Stimulated activated CD4-positive, alpha-beta T cell treated with anti-CD3 and anti-CD28 coated beads, Interleukin-15, amount 100 ng/mL, for 24 hours (primary cell): ENCODE results near the gene RRAS2.
"Not testable (repeated sequence)": the region's sequence is repeated elsewhere in the genome, so short reads cannot be mapped to it uniquely, and the experiment has no call there.

Experiments
- DNase-seq: peaks from one replicate; pipeline ENCODE4 v3.0.0-alpha.2; 2020

RRAS2 gene

DNA sequence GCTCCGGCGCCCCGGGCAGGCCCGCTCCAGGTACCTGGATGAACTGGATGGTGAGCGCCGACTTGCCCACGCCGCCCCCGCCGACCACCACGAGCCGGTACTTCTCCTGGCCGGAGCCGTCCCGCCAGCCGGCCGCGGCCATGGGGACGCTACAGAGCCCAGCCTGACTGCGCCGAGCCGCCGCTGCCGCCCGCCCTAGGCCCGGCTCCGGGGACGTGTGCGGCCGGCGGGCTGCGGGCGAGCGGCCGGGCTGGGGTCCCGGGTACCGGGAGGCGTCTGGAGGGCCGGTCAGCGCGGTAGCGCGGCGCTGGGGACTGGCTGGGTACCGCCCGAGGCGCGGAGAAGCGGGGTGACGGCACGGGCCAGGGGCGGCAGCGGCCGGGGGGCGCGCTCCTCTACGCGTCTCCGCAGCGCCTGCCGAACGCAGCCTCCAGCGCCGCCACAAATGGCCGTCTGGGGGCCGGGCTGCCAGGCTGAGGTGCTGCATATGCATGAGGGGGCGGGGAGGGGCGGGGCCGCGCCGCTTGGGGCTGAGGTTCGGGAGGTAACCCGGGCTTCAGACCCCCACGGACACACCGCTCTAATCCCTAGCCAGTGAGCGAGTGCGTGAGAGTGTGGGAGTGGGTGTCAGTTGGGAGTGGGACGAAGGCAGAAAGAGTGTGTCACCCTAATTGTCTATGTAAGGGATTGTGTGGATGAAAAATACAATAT lies at the start of gene RRAS2:
TSS of gene RRAS2 (minus strand) at position 455 of the 711 bp plus-strand sequence. CDS start at position 142, 313 bp downstream.
- peak; percentile 84 for DNase-seq

- DNase-seq: no peak
These were observed 49.6 kb upstream of the RRAS2 start for GRCh38 chr11:14408612-14409011.

DNA sequence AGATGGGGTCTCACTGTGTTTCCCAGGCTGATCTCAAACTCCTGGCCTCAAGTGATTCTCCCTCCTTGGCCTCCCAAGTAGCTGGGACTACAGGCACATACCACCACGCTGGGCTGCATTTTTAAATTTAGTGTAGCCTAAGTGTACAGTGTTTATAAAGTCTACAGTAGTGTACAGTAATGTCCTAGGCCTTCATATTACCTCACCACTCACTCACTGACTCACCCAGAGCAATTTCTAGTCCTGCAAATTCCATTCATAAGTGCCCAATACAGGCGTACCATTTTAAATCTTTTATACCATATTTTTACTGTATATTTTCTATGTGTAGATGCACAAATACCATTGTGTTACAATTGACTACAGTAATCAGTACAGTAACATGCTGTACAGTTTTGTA lies 47.1 kb upstream of the RRAS2 start:
- not testable (repeated sequence) for DNase-seq

DNA sequence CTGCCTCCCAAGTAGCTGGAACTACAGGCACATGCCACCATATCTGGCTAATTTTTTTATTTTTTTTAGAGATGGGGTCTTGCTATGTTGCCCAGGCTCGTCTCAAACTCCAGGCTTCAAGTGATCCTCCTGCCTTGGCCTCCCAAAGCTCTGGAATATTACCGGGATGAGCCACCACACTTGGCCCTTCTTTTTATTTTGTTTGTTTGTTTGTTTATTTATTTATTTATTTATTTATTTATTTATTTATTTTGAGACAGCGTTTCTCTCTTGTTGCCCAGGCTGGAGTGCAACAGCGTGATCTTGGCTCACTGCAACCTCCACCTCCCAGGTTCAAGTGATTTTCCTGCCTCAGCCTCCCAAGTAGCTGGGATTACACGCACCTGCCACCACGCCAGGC lies 44.5 kb upstream of the RRAS2 start:
- DNase-seq: not testable (repeated sequence)

- no peak for DNase-seq
These were observed 40.1 kb upstream of the RRAS2 start for GRCh38 chr11:14399087-14399486.

DNA sequence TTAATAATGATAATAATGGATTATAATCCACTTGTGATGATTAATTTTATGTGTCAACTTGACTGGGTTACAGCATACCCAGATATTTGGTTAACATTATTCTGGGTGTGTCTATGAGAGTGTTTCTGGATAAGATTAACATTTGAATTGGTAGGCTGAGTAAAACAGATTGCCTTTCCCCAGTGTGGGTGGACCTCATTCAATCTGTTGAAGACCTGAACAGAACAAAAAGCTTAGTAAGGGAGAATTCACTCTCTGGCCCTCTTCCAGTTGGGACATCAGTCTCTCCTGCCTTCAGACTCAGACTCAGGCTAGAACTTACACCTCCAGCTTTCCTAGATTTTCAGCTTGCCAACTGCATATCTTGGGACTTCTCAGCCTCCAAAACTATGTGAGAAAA lies 37.3 kb upstream of the RRAS2 start:
- DNase-seq: no peak

- no peak for DNase-seq
These were observed 34.9 kb upstream of the RRAS2 start for GRCh38 chr11:14393889-14394288.

DNA sequence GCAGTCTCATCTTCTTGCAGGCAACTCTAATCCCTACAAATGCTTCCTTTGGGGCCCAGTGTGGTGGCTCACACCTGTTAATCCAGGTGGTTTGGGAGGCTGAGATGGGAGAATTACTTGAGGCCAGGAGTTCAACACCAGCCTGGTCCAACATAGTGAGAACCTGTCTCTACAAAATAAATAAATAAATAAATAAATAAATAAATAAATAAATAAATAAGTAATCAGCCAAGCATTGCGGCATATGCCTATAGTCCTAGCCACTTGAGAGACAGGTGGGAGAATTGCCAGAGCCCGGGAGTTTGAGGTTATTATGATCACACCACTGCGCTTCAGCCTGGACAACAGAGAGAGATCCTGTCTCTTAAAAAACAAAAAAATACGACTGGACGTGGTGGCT lies 34.1 kb upstream of the RRAS2 start:
- no peak for DNase-seq

DNA sequence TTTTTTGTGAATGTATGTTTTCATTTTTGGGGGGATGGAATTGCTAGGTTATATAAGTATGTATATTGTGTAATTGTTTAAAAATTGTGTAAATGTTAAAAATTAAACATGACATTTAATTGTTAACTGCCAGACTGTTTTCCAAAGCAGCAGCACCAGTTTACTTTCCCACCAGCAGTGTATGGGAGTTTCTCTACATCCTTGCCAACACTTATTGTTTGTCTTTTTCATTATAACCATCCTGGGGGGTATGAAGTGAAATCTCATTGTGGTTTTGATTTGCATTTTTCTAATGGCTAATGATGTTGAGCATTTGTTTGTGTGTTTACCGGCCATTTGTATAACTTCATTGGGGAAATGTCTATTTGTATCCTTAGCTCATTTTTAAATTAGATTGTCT lies 31.7 kb upstream of the RRAS2 start:
- no peak for DNase-seq

DNA sequence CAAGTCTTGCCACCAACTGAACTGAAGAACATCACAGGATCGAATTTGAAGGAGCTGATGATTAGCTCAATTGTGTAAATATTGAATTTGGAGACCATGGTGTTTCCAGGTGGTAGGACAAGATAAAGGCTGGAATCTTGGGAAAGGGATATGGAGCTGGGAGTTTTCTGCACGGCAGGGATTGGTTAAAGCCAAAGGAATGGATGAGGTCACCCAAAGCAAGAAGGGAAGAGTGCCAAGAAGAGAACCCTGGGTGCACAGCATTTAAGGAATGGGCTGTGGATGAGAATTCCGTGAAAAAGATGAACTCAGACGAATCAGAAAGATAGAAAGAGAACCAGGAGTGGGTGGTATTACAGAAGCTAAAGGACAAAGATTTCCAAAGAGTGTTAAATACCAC lies 29.4 kb upstream of the RRAS2 start:
- DNase-seq: no peak

DNA sequence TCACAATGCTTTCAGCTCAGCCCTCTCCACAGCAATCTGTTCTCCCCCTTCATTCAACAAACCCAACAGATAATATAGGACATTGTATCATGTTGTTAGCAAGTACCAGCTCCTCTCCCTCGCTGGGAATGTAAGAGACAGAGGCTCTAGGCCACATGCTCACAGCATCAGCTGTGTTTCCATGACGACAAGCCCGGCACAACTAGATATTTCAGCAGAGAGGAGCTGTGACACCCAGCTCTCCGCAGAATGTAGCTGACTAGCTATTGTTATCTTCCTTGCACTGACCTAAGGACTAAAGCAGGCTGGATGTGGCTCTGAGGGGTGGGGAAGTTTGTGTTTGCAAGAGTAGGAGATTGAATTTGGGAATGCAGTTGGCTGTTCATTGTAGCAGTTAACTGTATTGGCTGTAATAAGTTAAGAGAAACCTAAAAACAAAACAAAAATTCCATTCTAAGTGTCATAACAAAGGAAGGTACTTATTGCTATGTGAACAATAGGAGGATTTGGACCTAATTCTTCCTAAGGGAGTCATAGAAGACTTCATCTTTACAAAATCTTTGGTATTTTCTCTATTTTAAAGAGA lies 28.0 kb upstream of the RRAS2 start:
- no peak for DNase-seq

DNA sequence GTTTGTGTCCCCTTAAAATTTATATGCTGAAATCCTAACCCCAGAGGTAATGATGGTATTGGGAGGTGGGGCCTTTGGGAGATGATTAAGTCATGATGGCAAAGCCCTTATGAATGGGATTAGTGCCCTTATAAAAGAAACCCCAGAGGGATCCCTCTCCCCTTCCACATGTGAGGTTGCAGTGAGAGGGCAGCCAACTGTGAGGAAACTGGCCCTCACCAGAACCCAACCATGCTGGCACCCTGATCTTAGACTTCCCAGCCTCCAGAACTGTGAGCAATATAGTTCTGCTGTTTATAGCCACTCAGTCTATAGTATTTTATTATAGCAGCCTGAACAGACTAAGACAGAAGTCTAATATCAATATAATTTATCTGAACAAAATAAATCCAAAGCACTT lies 27.1 kb upstream of the RRAS2 start:
- DNase-seq: no peak

GRCh38 chr11:14384338-14384737 lies 25.4 kb upstream of the RRAS2 start:
- no peak for DNase-seq

DNA sequence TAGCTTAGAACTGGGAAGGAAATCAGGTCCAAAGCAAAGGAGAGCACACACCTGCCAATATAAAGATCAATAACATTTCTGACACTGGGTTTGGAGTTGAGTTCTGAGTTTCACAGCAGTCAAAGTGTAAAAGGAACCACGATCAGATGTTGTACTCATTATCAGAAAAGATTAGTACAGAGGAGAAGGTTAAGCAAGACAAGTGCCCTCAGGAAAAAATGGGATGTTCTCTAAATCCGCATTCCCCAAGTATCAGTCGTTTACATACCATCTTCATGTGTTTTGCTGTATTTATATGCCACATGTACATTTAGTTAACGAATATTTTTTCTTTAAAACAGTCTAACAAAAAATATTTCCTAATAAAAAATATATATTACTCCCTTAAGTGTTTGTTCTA lies 23.0 kb upstream of the RRAS2 start:
- no peak for DNase-seq

GRCh38 chr11:14380947-14381561 lies 22.1 kb upstream of the RRAS2 start:
- DNase-seq: peak; percentile 67

GRCh38 chr11:14380125-14380936 lies 21.3 kb upstream of the RRAS2 start:
- DNase-seq: no peak

- no peak for DNase-seq
These were observed 19.2 kb upstream of the RRAS2 start for GRCh38 chr11:14378171-14378570.

DNA sequence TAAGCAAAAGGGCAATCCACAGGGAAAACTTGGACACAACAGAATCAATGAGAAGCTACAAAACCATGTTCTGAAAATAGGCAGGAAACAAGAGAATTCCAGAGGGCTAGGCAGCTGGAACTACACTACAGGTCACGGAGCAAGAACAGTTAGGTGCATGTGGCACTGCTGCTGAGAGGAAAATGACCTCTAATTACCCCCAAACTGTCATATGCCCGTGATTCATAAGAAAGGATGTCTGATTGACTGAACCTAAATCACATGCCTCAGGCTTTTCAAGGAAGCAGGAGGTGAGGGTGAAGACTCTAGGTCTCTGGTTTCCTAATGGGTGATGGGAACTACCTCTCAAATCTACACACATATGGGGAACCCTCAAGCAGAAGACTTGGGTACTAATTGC lies 17.9 kb upstream of the RRAS2 start:
- DNase-seq: no peak

DNA sequence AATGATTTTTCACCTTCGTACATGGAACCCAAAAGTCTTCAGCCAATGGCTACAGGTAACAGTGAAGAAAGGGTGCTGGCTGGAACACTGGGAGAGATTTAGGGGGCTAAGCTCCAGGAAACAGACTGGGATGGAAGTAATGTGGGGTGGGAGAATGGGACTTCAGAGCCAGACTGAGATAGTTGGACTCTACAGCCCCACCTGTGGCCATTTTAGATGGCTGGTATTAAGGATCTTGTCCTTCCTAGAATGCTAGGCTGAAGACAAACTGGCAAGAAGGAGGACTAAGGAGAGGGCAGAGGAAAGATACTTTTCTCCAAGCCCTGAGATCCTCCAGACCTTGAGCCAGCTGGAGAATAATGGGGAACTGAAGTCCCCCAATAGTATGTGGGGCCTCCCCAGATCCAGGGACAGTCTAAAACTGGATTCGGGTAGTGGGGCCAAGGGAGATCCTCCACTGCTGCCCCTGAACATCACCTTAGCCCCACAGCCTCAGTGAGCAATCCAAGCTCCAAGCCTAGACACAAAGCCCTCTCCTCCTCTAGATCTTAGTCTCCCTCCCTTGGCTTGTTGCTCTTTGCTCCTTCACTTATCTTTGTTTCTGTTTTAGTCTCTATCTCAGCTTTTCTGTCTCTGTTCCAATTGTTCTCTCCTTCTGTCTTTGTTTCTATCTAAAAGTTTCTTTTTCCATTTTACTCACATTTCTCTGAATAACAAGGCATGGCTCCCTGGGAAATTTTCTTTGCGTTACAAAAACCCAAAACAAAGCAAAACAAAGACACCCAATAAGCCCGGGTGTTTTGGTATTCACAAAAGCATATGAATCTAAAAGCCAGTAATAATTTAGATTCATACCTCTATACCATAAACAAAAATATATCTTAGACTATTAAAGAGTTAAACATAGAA lies 16.2 kb upstream of the RRAS2 start:
- DNase-seq: no peak

GRCh38 chr11:14373941-14374646 lies 15.1 kb upstream of the RRAS2 start:
- no peak for DNase-seq

DNA sequence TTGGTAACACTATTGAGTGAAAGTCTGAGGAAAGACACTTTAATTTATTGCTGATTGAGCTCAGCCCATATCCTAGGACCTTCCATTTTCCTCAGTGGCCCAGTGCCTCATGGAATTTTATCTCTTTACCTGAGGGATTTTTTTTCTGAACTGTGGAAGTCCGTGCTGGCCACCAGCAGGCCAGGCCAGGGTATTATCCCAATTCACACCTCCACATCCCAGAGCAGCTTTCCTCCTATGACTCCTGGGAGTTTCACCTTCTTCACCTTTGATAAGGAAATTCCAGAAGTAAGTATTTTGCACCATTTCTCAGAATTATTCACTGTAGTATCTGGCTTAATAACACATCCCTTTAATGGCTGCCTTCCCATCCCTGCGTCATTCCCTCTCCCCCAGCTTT lies 13.0 kb upstream of the RRAS2 start:
- DNase-seq: no peak

- DNase-seq: no peak
These were observed 12.3 kb upstream of the RRAS2 start for GRCh38 chr11:14371249-14371648.
